HG03095 (cell line): ENCODE results near the gene BSDC1.
"Not testable (repeated sequence)": the region's sequence is repeated elsewhere in the genome, so short reads cannot be mapped to it uniquely, and the experiment has no call there.

ENCODE experiments used
- ATAC-seq: cut with Tn5 transposase; IDR thresholded peaks from one replicate; pipeline ENCODE4 v1.9.1; 2021; ENCODE audit warnings: moderate library complexity; ENCODE audit not compliant: unreplicated experiment

Gene BSDC1

DNA sequence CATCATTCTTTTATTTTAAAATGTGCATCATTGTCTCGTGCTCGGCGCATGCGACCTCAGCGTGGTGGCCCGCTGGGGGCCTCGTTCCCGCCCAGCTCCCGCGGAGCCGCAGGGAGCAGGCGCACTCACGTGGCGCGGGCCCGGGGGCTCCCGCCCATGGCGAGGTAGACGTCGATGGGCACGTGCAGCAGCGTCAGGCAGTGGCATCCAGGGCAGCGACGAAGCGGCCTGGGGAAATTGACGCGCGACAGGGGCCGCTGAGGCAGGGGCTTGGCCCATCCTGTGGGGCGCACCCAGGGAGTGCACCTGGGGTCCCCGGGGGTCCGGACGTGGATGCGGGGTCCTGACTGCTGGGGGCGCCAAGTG, 33.0 kb downstream of the BSDC1 start:
- ATAC-seq: no peak

DNA sequence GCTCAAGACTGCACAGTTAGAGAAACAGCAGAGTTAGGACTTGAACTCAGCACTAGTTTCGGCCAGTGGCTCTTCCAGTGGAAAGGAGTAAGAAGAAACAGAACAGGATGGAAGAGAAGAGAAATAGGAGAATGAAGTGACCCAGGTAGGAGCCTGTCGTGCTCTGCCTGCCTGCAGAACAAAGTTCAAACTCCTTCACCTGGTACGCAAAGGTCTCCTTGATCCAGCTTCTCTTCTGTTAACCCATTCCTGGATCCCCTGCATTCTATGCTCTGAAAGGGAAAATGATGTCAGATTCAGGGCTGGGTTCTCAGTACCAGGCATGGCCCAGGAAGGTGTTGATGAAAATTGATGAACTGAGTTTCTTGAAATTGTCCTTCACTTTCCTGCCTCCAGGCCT, 35.8 kb downstream of the BSDC1 start:
- no peak for ATAC-seq

DNA sequence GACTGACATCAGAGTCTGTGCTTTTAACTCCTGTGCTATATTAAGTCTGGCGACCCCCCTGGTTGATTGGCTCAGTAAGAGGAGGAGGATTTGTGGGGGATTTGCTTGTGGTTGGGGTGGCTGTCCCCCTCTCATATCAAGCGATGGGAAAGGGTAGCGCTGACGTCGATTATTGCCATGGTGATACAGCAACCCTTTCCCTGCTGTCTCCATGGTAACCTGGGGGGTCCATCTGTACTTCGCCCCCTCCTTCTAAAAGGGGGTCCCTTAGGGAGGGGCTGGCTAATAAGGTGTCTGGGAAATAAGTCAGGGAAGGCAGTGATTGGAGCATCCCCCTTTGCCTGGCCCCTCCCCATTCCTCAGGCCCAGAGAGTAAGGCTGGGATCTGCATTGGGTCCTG, 36.6 kb downstream of the BSDC1 start:
- no peak for ATAC-seq

DNA sequence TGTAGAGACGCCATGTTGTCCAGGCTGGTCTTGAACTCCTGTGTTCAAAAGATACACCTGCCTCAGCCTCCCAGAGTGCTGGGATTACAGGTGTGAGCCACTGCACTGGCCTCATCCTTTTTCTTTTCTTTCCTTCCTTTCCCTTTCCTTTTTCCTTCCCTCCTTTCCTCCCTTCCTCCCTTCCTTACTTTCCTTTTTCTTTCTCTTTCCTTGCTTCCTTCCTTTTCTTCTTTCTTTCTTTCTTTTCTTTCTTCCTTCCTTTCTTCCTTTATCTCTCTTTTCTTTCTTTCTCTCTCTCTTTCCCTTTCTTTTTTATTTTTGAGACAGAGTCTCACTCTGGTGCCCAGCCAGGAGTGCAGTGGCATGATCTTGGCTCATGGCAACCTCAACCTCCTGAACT, 37.8 kb downstream of the BSDC1 start:
- ATAC-seq: no peak

DNA sequence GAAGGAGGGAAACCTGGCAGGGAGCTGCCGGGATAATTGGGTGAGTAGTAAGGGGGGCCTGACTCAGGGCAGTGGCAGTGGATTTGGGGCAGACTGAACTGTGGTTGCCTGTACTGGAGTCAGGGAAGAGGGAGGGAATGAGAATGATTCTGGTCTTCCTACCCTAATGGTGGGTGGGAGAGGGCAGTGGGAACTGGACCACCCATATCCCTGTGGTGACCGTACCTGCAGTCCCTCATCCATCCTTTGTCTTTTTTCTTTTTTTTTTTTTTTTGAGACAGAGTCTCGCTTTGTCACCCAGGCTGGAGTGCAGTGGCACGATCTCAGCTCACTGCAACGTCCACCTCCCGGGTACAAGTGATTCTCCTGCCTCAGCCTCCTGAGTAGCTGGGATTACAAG, 38.5 kb downstream of the BSDC1 start:
- not testable (repeated sequence) for ATAC-seq

DNA sequence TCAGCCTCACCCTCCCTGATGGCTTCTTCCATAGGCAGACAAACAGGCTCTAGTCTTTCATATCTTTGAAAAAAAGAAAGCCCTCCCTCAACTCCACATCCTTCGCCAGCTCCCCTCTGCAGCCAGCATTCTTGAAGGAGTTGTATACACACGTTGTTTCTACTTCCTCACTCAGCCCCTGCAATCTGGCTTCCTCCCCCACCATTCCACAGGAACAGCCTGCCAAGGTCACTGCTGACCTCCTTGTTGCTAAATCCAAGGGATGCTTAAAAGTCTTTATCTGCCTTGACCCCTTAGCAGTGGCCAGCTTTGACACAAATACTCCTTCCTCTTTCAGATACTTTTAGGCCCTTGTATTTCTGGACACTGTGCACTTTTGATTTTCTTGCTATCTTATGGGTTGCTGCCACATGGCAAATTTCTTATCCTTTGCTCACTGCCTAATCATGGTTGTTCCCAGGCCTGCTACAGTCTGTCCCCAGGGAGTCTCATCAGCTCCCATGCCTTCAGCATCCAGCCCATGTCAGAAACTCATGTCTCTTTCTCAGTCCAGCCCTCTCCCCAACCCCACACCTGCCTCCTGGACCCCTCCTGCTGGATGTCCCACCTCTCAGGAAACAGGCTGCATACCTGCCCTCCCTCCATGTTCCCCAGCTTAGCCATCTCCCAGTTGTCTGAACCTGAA, 40.2 kb downstream of the BSDC1 start:
- ATAC-seq: no peak

DNA sequence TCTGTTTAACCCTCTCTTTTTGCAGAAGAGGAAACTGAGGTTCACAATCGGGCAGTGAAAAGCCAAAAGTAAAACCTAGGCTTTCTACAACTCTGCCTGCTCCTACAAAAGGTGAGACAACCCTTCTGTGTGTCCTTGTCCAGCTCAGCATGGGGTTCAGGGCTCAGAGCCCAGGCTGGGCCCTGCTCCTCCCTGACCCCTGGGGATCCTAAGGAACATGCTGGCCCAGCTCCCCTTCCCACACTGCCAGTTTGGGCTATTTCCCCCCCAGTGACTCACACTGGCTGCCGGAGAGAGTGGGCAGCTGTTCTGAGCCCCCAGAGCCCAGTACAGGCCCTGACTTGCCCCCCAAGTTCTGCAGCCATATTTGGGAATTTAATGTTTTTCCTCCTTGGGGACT, 40.8 kb downstream of the BSDC1 start:
- ATAC-seq: no peak

DNA sequence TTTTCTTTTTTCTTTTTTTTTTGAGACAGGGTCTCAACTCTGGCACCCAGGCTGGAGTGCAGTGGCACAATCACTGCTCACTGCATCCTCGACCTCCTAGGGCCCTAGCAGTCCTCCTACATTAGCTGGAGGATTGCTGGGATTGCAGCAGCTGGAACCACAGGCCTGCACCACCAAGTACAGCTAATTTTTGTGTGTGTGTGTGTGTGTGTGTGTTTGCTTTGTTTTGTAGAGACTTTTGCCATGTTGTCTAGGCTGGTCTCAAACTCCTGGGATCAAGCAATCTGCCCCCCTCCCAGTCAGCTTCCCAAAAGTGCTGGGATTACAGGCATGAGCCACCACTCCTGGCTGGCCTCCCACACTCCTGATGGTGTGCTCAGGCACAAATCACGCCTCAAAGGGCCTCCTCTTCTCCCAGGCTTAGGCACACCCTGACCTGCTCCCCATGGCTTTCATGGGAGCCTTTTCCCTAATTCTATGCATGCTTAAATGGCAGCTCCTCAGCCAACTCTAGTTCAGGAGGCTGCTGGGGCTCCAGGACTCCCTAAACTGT, 41.3 kb downstream of the BSDC1 start:
- ATAC-seq: no peak

DNA sequence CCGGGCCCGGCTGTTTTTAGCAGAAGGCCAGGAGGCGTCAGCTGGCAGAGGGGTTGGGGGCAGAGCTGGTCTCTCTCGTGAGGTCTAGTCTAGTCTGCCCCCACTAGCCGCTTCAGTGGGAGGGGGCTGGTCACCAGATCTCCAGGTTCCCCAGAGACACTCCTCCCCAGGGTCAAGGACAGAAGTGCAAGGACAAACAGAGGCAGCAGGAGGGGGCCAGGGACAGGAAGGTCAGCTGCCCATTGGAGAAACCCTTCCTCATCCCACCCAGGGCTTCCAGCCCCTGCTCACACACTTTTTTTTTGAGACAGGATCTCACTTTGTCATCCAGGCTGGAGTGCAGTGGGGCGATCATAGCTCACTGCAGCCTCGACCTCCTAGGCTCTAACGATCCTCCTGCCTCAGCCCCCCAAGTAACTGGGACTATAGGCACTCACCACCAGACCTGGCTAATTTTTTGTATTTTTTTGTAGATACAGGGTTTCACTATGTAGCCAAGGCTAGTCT, 41.9 kb downstream of the BSDC1 start:
- no peak for ATAC-seq

DNA sequence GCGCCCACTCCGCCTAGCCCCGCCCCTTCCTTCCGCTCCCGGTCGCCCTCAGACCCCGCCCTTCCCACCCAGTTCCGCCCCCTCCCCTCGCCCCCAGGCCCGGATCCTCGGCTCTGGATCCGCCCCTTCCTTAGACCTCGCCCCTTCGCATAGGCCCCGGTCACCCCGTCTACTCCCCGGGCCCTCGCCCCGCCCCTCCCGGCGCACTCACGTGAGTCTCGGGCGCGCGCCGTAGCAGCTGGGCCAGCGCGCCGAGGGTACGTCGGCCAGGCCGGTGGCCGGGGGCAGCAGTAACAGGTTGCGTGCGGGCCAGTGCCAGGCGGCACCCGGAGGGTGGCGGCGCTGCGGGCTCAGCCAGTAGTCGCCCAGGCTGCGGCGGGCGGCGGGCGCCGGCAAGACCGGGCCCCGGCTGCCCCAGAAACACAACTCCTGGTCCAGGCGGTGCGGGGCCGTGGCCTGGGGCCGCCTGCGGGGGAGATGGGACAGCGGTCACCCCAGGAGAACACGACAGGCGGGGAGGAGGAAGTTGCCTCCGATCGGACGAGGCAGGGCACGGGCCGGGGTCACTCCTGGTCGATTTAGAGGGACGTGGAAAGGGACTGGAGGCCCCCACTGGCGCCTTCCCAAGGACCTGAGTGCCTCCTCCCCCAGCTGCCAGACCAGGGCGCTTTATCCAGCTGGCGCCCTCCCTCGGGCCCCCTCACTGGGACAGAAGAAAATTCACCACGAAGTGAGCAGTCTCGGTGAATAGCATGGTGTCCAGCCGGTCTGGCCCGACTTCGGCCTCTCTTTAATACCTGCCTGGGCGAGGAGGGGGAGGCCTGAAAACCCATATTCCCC, 42.6 kb downstream of the BSDC1 start:
- peak; percentile 76 for ATAC-seq

DNA sequence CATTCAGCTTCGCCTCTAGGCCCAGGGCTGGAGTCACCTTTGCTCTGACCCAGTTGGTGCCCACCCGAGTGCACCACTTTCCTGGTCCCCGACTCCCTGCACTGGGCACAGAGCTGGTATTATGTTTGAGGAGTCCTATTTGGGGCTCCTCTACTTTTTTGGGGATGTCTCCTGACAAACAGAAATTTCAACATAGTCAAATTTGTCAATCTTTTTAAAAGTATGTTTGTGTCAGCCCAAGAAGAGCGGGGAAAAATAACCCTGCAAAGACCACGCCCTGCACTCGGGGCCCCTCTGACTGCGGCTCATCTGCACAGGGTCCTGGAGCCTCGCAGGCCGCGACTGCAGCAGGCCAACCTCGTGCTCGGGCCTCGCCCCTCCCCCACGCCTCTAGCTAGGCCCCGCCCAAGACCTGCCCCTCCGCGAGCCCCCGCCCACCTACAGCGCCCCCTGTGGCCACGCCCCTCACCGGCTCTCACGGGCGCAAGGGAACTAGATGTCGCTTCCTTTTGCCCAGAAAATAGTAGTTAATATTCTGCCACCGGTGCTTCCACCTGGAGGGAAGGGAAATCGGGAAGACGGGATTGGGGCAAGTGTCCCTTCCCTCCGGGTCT, 43.3 kb downstream of the BSDC1 start:
- ATAC-seq: peak; percentile 22

DNA sequence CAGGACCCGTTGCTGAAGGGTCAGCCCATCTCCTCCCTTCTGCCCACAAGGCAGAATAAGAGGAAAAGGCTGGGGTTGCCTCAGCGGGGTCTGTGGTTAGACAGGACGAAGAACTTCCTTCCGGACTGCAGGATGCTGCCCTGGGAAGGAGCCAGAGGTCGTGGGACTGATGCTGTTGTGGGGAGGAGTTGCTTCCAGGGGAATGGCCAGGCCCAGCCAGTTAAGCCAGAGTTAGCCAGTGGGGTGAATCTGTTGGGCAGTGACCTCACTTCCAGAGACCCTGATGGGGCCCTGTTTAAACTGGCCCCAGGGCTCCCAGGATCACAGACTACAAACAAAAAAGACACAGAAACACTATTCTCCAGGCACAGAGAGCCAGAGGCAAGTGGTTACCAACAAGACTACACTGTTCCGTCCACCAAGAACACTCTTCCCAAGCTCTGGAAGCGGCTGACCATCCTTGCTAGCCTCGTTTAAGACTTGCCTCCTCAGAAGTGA, 45.0 kb downstream of the BSDC1 start:
- no peak for ATAC-seq

DNA sequence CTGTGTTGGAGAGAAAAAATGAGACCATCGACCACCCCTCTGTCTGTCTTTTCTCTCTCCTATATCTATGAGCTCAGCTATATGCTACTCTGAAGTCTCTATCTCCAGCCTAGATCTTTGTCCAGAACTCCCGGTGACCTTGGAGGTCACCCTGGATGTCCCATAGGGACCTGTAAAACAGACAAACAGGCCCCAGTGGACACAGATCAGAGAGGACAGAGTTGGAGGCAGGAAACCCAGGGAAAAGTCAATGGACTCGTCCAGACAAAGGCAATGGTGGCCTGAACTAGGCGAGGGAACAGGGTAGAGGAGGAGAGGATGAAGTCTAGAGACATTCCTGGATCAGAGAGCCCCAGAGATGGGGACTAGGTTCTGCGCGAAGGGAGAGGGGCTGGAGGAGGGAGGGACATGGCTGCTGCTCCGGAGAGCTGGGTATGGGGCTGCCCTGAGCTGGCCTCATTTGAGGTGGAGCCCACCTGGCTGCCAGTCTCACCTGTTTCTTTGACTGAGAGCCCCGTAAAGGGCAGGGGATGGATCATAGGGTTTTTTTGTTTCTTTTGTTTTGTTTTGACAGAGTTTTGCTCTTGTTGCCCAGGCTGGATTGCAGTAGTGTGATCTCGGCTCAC, 47.6 kb downstream of the BSDC1 start:
- ATAC-seq: no peak

DNA sequence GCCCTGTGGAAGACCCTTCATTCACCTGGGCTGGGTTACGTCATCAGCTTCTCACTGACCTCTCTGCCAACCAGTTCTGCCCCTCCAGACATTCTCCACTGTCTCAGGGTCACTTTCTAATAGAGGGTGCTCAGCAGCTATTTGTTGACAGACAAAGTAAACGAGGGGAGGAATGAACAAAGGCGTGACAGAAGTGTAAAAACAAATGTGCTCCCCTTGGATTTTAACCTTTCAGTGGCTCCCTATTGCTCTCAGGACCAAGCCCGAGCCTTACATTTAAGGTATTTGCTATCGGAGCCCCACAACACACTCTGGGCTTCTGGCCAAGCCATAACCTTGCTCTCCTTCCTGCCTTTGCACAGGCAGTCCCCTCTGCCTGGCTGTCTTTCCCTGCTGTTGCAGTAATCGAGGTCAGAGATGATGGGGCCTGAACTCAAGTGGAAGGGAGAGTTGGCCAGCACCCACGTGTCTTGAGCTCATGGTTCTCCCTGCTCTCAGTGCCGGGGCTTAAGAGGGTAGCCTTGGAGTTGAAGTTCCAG, 48.9 kb downstream of the BSDC1 start:
- ATAC-seq: no peak

DNA sequence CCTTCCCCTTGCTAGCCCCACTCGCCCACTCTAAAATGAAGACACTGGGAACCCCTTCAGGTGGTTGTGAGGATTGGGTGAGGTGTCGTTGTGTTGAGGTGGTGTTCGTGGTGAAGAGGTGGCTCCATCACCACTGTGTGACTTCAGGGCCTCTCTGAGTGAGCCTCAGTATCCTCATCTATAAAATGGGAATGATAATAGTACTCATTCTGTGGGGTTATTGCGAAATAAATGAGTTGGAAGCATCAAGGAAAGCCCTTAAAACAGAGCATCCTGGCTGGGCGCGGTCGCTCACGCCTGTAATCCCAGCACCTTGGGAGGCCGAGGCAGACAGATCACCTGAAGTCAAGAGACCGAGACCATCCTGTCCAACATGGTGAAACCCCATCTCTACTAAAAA, 51.5 kb downstream of the BSDC1 start:
- no peak for ATAC-seq

DNA sequence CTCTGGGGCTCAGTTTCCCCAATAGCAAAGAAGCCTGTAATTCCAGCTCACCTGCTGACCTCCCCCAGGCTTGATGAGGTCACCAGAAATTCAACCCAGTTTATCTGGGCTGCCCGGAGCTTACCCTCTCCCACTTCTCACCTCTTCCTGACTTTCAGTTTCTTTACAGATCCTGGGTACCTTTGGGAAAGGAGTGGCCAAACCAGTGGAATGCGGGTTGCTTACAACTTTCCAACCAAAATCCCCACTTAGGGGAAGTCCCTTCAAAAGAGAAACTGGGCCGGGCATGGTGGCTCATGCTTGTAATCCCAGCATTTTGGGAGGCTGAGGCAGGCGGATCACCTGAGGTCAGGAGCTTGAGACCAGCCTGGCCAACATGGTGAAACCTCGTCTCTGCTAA, 52.3 kb downstream of the BSDC1 start:
- no peak for ATAC-seq

DNA sequence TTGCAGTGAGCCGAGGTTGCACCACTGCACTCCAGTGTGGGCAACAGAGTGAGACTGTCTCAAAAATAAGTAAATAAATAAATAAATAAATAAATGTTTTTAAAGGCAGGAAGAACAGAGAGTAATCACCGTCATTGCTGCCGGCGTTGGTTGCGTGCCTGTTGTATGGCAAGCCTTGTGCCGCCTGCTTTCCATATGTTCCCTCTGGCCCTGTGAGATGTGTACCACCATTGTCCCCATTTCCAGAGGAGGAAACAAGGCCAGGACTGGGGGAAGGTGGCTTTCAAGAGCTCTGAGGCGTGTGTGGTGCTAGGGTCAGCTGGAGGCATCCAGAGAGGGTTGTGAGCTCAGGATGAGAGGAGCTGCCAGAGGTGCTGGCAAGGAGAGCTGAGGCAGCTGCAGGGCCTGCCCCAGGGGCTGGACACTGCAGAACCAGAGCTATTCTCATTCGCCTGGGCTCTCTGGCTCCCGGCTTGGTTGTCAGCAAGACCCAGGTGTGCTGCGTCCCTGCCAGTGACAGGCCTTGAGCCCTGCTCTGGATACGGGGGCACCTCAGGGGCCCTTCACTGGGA, 53.0 kb downstream of the BSDC1 start:
- ATAC-seq: no peak

DNA sequence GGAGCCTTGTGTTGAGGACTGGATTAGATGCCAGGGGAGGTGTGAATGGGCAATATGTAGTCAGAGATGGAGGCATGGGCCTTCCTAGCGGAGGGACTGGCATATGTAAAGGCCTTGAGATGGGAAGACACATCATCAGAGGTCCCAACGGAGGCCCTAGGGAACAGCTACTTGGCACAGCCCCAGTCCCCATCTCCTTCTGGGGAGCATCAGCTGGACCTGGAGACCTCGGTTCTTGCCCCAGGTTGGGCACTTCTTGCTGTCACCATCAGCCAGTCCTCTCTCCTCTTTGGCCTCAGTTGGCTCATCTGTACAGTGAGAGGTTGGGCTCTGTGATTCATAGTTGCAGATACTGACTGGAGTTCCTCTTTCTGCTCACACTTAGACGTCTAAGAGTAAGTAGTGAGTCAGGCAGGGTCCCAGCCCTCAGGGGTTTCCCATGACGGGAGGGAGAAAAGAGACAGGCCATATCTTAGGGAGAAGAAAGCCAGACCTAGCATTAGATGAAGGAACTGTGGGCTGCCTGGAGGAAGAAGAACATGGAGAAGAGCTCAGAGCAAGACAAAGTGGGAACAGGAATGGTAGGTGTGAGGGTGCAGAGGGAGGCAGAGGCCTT, 54.8 kb downstream of the BSDC1 start:
- ATAC-seq: no peak

DNA sequence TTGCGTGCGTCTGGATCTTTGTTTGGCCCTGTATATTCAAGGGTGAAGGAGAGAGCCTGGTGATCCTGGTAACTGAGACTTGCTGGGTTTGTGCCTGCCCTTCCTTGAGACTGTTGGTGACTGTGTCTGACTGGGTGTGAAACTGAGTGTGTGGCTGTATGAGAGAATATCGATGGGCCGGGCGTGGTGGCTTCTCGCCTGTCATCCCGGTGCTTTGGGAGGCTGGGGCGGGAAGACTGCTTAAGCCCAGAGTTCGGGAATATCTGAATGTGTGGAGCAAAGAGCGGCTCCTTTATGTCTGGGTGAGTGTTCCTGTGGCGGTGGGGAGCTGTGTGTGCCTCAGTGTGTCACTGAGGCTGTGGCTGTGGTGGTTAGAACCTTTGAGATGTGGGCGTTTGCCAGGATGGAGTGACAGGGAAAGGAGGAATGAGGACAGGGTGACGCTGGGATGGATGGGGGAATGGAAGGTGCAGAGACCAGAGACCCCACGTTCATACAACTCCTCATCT, 55.5 kb downstream of the BSDC1 start:
- no peak for ATAC-seq
